GM21528 (cell line): Measurements from ENCODE around the gene MAP3K12.

Source experiments
- ATAC-seq: cut with Tn5 transposase; IDR thresholded peaks from one replicate; pipeline ENCODE4 v1.9.1; 2021; ENCODE audit warnings: mild to moderate bottlenecking, moderate library complexity; ENCODE audit not compliant: unreplicated experiment, low FRiP score

The MAP3K12 gene

DNA sequence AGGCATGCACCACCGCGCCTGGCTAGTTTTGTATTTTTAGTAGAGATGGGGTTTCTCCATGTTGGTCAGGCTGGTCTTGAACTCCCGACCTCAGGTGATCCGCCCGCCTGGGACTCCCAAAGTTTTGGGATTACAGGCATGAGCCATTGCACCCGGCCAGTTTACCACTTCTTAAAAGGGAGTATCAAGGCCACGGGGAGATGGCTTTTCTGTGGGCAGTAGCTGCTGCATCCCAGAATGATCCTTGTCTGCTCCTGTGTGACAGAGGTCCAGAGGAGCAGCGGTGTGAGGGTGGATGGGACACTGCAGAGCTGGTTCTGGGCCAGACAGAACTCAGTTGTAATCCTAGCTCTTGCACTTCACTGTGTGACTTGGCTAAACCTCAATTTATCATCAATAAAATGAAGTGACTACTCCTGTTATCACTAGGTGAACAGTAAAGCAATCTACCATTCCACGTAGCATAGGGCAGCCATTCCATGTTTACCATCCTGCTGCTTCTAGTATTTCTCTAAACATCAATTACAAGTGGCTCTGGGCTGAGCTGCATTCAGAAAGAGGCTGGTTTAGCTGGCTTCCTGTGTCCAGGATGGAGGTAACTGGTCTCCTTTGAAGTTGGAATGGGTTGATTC is 11.0 kb upstream of the MAP3K12 start:
- ATAC-seq = no peak

DNA sequence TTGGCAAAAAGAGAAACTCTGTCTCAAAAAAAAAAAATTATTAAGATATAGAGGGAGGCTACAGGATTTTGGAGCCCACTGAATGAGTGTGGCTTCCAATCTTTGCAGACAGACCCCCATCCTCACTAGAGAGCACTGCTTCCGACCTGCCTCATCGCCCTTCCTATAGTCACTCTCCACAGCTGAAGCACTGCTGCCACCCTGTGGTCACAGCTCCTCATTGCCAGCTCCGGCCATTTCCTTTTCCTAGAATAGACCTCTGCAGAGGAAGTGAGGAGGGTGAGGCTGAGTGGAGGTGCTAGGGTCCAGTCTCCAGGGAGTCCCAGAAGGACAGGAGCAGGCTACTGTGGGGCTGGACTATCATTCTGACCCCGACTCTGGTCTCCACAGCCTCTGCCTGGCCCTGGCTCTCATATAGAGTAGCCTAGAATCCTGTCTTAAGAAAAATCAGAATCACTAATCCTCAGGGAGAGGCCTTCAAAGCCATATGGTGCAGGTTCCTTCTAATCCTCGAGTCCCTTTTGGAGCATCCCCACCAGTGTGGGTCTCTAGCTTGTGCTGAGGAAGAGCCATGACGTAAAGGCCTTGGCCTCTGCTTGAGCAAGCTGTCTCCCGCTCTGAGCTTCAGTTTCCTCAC is 9.4 kb upstream of the MAP3K12 start:
- ATAC-seq = peak; percentile 73

DNA sequence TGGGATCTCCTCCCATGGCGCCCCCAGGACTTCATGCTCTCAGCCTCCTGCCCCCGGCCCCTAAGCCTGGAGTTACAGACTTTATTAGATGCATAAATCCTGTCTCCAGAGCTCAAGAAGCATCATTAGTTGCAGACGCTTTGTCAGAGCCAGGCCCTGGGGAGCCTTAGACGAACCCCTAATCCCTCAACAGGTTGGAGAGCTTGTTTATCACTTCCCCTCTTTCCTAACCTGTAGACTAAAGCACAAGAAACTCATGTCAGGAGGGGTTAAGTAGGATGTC is 8.3 kb upstream of the MAP3K12 start:
- ATAC-seq = no peak

DNA sequence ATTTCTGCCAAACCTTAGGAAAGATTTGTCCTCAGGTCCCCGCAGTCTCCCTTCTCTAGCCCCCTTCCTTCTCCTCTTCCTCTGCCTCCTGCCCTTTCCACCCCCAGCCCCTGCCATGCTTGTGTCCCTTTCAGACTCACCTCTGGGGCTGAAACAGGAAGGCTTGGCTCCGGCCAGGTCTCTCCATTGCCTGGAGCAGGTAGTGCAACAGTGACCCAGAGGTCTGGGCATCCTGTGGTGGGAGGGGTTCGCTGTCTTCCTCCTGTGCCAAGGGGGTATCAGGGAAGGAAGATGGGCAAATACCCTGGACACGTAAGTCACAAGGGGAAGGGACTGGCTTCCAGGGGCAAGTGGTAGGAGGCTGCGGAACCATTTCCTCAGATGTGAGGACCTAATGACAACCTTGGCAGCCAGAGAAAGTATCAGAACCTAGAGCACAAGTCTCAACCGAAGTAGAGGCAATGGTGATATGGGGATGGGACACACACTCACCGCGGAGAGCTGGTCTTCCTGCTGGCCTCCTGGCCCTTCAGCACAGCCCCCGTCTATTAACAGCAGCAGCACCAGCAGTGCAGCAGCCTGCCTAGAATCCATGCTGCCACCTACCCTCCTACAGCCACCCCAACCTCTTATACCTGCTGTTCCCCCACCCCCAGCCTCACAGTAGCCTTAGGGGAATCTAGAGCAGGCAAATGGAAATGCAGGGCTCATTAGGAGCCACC is 7.8 kb upstream of the MAP3K12 start, which contains the start of gene NPFF:
Gene NPFF, minus strand, starts transcription at position 604 of the 722 bp plus-strand sequence. Its CDS starts 10 bp downstream, at position 594.
- ATAC-seq = no peak

DNA sequence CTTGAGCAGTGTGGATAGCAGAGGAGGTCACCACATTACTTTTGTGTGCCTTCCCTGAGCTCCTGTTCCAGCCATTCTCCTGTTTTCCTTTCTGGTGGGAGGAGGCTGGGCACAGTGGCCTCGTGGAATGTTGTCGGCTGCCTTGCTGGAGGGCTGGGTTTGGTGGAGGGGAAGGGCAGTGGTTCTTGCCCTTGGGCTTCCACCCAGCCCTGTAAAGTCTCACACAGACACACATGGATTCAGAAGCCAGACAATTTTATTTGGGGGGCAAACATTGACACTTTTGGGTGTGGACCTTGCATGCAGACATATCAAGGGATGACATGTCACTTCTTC is 7.2 kb upstream of the MAP3K12 start:
- no peak for ATAC-seq

DNA sequence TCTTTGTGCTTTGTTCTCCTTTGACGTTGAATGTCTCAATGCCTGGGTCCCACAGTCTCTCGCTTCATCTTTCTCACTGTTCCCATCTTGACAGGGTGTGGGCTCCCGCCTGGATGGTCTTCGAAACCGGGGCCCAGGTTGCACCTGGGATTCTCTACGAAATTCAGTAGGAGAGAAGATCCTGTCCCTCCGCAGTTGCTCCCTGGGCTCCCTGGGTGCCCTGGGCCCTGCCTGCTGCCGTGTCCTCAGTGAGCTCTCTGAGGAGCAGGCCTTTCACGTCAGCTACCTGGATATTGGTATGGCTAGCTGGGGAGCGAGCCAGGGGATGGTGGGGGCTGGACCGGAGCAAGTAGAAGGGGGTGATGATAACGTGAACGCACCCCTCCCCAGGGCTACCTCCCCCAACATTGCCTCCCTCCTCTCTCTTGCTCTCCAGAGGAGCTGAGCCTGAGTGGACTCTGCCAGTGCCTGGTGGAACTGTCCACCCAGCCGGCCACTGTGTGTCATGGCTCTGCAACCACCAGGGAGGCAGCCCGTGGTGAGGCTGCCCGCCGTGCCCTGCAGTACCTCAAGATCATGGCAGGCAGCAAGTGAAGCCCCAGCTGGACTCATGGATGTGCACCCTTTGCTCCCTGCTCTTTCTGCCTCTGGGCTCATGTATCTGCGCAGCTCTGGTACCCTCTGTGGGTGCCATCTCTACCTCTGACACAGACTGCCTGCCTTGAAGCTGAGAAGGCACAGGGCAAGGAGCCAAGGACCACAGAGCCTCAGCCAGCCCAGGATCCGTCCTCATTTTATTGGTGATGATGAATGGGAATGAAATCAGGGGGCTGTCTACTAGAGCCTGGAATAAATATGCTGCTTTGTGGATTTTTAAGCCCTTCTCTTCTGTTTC is 6.5 kb upstream of the MAP3K12 start:
- ATAC-seq = no peak

DNA sequence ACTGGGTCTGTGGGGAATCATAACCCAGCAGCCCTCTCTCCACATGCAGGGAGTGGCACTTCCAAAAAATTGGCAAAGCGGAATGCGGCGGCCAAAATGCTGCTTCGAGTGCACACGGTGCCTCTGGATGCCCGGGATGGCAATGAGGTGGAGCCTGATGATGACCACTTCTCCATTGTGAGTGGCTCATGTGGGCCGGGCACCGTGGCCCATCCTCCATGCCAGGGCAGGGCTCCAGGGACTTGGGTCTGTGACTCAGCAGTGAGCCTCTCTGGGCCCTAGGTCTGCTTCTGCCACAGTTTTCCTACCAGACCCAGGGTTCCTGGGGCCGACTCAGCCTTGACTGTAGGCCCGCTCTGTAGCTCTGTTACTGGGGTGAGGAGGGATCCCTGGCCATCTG is 5.8 kb upstream of the MAP3K12 start:
- no peak for ATAC-seq

DNA sequence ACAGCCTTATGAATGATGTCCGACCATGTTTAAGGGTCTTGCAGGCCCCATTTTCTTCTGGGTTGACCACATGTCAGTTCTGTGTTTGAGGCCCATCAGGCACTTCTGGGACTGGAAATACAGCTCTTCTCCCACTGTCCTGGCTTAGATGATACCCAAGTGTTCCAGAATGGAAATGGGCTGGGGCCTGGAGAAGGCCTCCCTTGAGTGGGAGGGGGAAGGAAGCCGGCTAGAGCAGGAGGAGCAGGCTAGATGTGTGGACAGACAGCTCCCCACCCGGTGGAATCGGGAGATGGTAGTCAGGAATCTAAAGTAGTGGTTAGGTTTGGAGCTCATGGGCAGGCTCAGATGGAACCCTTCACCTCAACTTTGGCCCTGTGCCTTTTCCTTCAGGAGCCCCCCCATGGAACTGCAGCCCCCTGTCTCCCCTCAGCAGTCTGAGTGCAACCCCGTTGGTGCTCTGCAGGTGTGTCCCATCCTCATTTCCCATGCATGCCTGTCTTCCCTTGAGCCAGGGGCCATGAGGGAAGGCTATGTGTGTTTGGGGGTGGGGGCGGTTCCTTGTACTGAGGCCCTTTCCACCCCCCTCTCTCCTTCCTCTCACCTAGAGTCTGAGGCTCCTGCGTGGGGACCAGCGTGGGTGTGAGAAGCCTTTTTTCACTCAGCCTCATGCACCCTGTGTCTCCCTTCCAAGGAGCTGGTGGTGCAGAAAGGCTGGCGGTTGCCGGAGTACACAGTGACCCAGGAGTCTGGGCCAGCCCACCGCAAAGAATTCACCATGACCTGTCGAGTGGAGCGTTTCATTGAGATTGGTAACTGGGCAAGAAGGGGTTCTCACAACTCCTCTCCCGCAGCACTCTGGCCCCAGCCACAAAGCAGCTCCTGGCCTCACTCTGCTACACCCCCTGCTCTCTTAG is 5.0 kb upstream of the MAP3K12 start:
- ATAC-seq = no peak

DNA sequence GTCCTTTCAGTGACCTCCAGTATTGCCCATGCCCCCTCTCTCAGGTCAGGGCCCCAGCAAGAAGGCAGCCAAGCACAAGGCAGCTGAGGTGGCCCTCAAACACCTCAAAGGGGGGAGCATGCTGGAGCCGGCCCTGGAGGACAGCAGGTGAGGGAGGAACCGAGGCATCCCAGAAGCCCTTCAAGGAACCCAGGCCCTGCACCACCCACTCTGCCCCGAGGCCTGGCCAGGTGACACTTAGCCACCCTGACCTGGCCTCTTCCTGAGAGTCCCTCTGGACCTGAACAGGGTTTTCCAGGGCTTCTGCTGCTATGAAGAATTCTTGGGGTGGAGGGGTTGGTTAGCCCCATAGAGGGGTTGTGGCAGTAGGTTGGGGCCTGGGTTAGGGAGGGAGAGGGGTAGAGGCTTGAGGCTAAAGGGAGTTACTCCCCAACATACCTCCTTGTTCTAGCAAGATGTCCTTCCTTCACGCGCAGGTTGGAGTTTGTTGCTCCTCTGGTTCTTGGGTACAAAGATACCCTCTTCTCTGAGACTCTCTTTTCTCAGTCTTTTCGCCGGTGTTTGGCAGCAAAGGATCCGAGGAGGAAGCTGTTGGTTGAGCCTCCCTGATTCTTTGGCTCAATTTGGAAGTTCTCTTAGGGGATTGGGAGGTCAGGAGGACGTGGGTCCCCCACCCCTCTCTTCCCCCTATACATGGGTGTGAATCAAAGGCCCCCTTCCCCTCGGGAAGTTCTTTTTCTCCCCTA is 3.9 kb upstream of the MAP3K12 start:
- ATAC-seq = no peak

DNA sequence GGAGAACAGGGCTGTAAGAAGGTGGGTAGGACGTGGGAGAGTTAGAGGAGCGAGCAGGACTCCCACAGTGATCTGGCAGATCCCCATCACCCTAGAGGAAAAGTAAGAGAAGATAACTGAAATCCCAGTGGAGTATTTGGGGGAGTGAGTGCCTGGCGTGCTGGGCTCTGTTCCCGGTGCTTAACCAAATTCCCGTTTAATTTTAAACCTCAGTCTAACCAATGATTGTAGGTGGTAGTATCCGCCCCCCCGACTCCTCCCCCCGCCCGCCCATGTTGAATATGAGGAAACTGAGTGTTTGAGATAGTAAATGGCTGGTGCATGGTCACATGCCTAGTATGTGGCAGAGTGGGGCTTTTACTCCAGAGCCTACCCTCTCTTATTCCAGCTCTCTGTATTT is 3.1 kb upstream of the MAP3K12 start:
- ATAC-seq = no peak

DNA sequence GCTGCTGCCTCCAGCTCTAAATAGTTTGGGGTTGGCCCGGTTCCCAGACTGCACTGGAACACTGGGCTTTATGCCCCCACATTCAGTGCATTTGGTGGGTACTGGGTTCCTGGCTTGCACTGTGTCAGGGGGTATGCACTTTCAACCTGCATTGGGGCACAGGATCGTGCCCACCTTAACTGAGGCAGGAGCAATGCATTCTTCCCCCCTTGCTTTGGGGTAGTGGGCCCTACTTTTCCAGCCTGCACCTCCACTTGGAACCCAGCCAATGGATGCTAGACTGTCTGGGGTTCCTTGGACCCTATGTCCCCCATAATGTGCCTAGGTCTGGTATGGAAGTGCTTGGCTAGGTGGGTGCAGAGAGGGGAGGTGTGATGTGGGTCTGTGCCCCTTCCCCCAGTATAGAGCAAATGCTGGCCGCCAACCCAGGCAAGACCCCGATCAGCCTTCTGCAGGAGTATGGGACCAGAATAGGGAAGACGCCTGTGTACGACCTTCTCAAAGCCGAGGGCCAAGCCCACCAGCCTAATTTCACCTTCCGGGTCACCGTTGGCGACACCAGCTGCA is 2.4 kb upstream of the MAP3K12 start:
- no peak for ATAC-seq

DNA sequence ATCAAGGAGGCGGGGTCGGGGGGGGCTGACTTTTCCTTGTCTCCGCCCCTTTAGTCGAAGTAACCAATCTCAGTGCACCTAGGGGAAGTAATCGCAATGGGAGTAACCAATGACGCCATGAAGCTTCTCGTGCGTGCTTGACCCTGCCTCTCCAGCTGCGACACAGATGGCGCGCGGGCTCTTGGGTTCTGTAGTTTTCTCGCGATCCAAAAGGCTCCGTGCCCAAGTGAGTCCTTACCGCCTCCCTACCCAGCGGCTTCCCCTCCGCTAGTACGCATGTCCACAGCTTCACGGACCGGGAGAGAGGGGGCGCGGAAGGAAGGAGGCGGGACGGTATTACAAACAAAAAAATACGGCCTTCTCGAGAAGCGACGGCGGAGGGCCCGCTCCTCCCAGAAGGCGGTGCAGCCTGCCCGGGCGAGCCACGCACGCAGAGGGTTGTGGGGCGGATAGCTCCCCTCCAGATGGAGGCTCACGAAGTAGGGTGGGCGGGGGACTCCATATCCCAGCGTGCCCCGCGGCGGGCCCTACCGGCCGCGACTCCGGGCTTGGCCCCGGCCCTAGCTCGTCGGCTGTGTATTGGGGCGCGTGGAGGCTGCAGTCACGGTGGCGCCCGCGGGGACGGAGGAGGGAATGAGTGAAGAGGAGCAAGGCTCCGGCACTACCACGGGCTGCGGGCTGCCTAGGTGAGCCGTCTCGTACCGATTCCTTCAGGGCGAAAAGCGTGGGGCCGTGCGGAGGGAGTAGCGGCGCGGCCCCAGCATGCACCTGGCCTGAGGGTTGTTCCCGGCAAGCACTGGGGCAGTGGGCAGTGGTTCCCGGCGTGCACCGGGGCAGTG is 1.7 kb upstream of the MAP3K12 start, which contains the start of gene TARBP2:
Gene TARBP2, plus strand, starts transcription at position 508 of the 839 bp plus-strand sequence. Its CDS starts 126 bp downstream, at position 634.
- ATAC-seq = peak; percentile 78

DNA sequence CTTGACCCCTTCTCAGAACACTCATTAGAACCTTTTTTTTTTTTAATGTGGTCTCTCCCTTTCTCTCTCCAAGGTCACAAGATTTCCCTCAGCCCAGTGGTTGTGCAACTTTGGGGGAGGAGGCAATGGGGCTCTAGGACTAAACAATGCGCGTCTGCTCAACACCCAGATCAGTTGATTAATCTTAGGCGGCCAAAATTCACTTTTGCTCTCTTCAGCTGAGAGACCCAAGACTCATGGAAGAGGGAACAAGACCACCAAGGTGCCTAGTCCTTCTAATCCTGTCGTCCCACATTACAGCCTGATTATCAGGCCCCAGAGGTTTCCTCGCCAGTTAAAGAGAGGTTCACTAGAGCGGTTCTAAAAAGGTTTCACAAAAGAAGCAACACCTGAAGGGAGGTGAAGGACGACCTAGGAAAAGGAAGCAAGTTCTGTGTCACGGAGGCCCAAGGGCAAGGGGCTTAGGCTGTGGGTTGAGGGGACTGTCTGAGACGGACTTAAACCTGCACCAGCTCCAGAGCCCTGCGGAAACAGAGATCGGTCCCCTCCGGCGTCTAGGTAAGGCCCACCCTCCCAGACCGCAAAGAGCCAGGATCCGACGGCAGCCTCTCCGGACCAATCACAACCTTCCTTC is 1.0 kb upstream of the MAP3K12 start:
- peak; percentile 1 for ATAC-seq

DNA sequence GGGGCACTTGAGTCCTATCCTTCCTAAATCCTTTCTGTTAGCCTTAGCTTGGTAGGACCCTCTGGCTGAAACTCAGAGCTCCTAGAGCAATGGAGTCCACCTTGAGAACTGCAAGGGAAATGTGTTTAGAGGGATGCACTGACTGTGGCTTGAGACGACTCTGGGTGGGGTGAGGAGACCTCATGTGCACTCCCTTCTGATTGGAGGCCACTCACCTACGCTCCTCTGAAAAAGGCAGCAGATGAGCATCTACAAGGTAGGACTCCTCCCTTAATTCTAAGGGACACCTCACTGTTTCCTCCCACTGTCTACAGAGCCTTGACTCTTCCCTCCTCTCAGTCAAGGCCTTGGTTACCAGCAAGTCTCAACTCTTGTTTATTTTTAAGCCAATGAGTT is 1.0 kb downstream of the MAP3K12 start:
- no peak for ATAC-seq

DNA sequence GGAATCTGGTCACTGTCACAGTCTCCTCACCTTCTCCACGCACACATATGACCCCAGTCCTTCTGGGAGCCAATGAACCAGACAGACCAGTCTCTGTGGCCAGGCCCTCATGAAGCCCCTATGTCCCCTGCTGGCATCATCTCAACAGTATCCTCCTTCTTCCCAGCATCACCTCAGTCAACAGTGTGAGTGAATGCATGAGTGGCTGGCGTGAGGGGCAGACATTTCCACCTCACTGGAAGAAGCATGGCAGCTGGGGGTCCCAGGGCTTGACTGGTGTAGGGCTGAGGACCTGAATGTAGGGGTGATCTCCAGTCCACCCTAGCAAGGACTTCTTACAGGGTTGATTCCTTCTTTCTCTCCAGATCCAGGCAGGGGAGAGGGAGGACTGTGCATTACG is 1.8 kb downstream of the MAP3K12 start:
- no peak for ATAC-seq

DNA sequence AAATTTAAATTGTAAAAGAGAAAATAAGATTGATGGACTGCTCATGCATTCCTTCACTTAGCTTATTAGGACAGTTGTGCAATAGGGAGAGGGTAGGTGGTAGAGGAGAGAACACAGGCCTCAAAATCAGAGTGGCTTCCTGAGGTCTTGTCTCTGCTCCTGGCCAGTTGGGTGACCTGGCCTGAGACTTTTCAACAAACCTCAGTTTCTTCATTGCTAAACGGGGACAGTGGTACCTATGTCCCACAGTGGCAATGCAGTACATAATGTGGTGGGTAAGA is 2.6 kb downstream of the MAP3K12 start:
- ATAC-seq = no peak

DNA sequence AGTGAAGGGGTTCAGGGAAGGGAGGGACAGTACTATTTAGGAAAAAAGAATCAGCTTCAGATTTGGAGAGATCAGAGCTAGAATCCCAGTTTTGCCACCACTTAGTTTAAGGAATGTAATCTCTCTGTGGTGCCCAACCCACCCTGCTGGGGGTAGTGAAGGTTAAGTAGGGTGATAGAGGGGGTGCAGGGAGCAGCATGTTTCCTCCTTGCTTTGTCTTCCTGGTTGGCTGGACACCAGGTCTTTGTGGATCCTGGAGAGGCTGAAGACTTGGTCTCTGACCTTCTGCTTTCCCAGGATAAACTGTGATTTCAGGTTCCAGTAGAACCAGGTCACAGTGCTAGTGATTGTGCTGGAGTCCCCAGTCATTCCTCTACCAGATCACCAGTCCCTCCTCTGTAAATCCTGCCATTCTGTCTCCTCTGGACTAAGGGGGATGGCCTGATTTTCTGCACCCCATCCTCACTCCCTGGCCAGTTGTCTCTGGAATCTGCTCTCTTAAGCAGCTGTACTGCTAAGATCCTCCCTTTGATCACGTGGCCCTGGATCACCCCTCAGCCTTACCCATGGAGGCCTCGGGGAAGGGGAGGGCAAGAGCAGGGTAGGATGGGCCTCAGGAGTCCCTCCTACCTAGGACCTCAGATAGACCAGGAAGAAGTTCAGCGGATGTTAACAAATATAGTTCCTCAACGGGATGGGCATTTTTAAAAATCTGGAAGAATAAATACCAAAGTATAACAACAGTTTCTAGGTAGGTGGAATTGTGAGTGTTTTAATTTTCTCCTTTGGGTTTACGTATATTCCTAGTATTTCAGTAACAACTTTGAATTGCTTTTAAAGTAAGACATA is 3.1 kb downstream of the MAP3K12 start:
- ATAC-seq = no peak
